ENCODE measurements around the gene L3HYPDH. TPM values are rescaled to one million over a fixed set of nuclear protein-coding genes. Genes with fewer than 3 reads are reported as not detected.

The L3HYPDH gene
- 20.1 and 23.7 TPM in 2 replicates for total RNA-seq
- long read RNA-seq, partial matches to known transcripts, result 1 of 15 reads
- long read RNA-seq, other reads (novel, unspliced or antisense), result 9 of 15 reads

GRCh38 chr14:59483819-59484638 lies at the start of gene L3HYPDH, which contains the start of gene JKAMP:
TSS of gene L3HYPDH (minus strand) at chr14:59484408. CDS start at chr14:59484316, 92 bp downstream.
TSS of gene JKAMP (plus strand) at chr14:59484517. CDS start at chr14:59484590, 73 bp downstream.
- peak; percentile 82 for TF ChIP-seq CTCF (IDR thresholded peaks at IDR 0.05; ENCODE audit: unreplicated experiment)
- Mint-ChIP-seq H3K27ac (peak within 1 kb of the TSS; percentile 96), H3K4me1 (ENCODE audit: low read depth) (peaks cover 28% of the 10 kb centered on the region), H3K4me3 (ENCODE audit: low read depth) (peak within 1 kb of the TSS; percentile 85), H3K27me3 (no peaks in the 10 kb centered on the region), H3K9me3 (ENCODE audit: low read depth) (no peaks in the 10 kb centered on the region), H3K36me3 (ENCODE audit: insufficient read depth) (peaks cover 6% of the 10 kb centered on the region)
- peak; percentile 98 for DNase-seq (ENCODE audit: low spot score, unreplicated experiment)

DNA sequence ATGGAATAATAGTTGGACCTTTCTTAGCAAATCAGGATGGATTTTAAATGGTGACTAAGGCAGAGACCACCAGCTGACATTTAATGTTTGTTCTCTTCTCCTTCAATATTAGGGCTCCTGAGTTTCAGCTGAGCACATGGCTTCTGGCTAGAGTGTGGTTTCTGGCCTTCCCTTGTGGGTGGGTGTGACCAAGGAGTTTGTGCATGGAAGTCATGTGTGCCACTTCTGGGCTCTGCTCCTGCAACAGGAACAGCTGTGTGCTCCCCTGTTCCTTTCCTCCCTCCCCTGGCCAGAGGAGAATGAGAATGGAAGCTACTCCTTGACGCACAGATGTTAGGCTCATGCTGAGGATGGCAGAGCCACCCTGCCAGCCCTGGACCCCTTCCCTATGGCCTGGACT lies 48.2 kb upstream of the L3HYPDH start:
- no peaks in the 10 kb centered on the region for H3K4me1 Mint-ChIP-seq (ENCODE audit: low read depth)
- no peak for TF ChIP-seq CTCF (IDR thresholded peaks at IDR 0.05; ENCODE audit: unreplicated experiment)
- no peaks in the 10 kb centered on the region for H3K36me3 Mint-ChIP-seq (ENCODE audit: insufficient read depth)
- H3K4me3 Mint-ChIP-seq (ENCODE audit: low read depth), result no peak overlapping the region
- DNase-seq (ENCODE audit: low spot score, unreplicated experiment), result no peak
- peaks cover 3% of the 10 kb centered on the region for H3K27me3 Mint-ChIP-seq
- no peak overlapping the region for H3K27ac Mint-ChIP-seq
- peaks cover 5% of the 10 kb centered on the region for H3K9me3 Mint-ChIP-seq (ENCODE audit: low read depth)

DNA sequence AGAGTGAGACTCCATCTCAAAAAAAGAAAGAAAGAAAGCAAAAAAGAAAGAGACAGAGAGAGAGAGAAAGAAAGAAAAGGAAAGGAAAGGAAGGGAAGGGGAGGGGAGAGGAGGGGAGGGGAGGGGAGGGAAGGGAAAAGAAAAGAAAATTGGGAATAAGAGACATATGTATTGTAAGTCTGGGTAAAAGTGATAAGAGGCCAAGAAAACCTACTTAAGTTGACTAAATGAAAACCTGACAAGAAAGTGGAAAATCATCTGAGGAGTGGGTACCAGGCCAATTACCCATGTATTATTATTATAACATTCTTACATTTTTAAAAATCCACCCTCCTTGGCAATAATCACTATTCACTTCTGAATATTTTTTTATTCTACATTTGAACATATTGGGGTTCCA lies 46.1 kb upstream of the L3HYPDH start:
- no peak for DNase-seq (ENCODE audit: low spot score, unreplicated experiment)
- no peak for TF ChIP-seq CTCF (IDR thresholded peaks at IDR 0.05; ENCODE audit: unreplicated experiment)
- Mint-ChIP-seq H3K36me3 (ENCODE audit: insufficient read depth) (no peaks in the 10 kb centered on the region), H3K4me3 (ENCODE audit: low read depth) (no peak overlapping the region), H3K9me3 (ENCODE audit: low read depth) (peaks cover 5% of the 10 kb centered on the region), H3K4me1 (ENCODE audit: low read depth) (no peaks in the 10 kb centered on the region), H3K27ac (no peak overlapping the region), H3K27me3 (no peaks in the 10 kb centered on the region)

GRCh38 chr14:59529189-59529588 lies 45.0 kb upstream of the L3HYPDH start:
- Mint-ChIP-seq H3K9me3 (ENCODE audit: low read depth) (peaks cover 5% of the 10 kb centered on the region), H3K27ac (no peak overlapping the region), H3K4me1 (ENCODE audit: low read depth) (no peaks in the 10 kb centered on the region), H3K4me3 (ENCODE audit: low read depth) (no peak overlapping the region), H3K36me3 (ENCODE audit: insufficient read depth) (no peaks in the 10 kb centered on the region), H3K27me3 (no peaks in the 10 kb centered on the region)
- no peak for TF ChIP-seq CTCF (IDR thresholded peaks at IDR 0.05; ENCODE audit: unreplicated experiment)
- no peak for DNase-seq (ENCODE audit: low spot score, unreplicated experiment)

DNA sequence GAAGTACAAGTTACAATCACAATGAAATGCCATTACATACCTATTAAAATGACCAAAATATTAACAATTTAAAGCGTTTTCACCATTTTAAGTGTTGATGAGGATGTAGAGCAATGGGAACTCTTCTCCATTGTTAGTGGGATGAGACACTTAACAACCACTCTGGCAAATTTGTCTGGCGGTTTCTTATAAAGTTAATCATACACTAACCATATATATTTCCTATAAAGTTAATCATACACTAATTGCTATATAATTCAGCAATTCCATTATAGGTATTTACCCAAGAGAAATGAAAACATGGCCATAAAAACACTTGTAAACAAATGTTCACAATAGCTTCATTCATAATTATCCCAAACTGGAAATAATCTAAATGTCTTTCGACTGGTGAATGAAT lies 36.0 kb upstream of the L3HYPDH start:
- TF ChIP-seq CTCF (IDR thresholded peaks at IDR 0.05; ENCODE audit: unreplicated experiment), result no peak
- H3K9me3 Mint-ChIP-seq (ENCODE audit: low read depth), result no peaks in the 10 kb centered on the region
- no peak for DNase-seq (ENCODE audit: low spot score, unreplicated experiment)
- no peaks in the 10 kb centered on the region for H3K36me3 Mint-ChIP-seq (ENCODE audit: insufficient read depth)
- no peak overlapping the region for H3K27ac Mint-ChIP-seq
- H3K4me3 Mint-ChIP-seq (ENCODE audit: low read depth), result no peak overlapping the region
- no peaks in the 10 kb centered on the region for H3K4me1 Mint-ChIP-seq (ENCODE audit: low read depth)
- H3K27me3 Mint-ChIP-seq, result no peaks in the 10 kb centered on the region
